ENCODE measurements around the gene PNMT.
A peak's percentile ranks its signal among the peaks of the same experiment; 100 is the strongest.

The PNMT gene

DNA sequence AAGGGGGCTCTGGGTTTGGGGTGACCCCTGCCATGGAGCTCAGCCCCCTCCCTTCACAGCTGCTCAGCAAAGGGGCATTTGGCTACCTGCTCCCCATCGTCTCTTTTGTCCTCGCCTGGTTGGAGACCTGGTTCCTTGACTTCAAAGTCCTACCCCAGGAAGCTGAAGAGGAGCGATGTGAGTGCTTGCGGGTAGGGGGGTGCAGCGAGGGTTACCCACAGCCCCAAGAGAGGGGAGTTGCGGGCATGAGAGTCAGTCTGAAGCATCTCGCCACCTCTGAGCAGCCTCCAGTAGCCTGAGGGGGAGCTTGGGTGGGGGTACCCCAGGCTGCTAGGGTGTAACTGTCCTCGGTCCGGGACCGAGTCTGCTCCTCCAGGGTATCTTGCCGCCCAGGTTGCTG, 9.9 kb upstream of the PNMT start:
- DNase-seq, result no peak

DNA sequence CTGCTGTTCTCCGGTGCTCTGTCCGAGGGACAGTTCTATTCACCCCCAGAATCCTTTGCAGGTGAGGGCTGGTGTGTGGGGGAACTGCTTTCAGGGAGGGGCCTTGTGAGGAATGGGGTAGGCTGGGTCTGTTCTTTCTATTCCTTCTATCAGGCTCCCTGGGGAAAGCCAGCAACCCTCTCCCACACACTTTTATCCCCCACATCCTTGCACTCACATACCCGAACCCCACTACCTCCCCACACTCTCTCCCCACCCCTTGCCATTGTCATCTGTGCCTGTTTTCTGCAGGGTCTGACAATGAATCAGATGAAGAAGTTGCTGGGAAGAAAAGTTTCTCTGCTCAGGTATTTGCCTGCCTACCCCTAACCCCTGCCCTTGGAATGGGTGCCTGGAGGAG, 9.5 kb upstream of the PNMT start:
- DNase-seq, result no peak

DNA sequence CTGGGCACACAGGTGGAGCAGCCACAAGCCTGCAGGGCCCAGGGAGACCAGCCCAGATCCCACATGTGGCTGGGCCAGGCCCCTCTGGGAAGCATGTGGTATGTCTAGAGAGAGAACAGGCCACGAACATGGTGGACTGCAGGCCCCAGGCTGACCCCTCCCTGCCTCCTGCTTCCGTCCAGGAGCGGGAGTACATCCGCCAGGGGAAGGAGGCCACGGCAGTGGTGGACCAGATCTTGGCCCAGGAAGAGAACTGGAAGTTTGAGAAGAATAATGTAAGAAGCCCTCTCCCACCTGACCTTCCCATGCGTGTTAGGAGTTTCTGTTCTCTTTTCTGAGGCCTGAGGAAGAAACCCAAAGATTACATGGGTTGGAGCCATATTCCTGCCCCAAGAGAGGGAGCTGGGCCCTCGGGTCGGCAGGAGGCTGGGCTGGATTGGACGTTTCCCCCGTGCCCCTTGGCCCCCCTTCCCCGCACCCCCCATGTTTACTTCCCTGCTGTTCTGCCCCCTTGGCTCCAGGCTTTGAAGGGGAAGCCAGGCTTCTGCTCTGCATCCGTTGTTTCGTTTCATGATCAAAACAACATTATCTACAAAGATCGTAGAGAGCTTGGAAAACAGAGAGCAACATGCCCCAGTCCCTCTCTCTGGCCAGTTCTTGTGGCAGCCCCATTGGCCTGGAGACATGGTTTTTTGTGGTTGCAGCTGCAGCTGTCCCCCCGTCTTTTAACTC, 8.8 kb upstream of the PNMT start:
- DNase-seq, result no peak

GRCh38 chr17:39660011-39660360, 8.3 kb upstream of the PNMT start:
- DNase-seq, result no peak

DNA sequence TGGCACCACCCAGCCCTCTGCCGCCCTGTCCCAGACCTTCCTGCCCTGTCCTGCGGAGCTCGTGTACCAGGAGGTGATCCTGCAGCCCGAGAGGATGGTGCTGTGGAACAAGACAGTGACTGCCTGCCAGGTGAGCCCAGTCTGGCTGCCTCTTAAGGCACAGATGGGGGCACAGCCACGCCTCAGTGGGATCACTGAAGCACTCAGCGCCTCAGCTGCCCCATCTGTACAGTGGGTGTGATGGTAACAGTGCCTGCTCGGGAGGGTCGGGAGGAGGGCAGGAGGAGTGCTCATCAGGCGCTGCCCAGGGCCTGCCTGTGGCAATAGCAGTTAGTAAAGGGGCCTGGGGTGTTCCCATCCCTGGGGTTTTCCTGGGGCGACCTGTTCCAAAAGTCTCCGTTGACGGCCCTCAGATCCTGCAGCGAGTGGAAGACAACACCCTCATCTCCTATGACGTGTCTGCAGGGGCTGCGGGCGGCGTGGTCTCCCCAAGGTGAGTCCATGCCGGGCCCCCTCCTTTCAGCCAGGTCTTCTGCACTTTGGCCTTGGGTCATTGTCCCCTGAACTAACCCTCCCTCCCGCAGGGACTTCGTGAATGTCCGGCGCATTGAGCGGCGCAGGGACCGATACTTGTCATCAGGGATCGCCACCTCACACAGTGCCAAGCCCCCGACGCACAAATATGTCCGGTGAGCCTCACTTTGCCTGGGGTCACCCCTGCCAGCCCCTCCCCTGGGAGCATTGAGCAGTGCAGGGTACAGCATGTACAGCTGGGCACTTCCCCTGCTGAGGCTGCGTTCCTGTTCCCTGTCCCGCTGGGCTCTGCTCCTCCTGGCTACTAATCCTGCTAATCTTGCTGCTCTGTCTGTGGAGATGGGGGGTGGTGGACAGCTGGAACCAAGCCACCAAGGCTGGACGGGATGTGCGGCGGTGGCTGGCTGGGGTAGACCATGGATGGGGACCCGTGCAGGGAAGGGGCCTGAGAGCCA, 7.6 kb upstream of the PNMT start:
- no peak for DNase-seq

DNA sequence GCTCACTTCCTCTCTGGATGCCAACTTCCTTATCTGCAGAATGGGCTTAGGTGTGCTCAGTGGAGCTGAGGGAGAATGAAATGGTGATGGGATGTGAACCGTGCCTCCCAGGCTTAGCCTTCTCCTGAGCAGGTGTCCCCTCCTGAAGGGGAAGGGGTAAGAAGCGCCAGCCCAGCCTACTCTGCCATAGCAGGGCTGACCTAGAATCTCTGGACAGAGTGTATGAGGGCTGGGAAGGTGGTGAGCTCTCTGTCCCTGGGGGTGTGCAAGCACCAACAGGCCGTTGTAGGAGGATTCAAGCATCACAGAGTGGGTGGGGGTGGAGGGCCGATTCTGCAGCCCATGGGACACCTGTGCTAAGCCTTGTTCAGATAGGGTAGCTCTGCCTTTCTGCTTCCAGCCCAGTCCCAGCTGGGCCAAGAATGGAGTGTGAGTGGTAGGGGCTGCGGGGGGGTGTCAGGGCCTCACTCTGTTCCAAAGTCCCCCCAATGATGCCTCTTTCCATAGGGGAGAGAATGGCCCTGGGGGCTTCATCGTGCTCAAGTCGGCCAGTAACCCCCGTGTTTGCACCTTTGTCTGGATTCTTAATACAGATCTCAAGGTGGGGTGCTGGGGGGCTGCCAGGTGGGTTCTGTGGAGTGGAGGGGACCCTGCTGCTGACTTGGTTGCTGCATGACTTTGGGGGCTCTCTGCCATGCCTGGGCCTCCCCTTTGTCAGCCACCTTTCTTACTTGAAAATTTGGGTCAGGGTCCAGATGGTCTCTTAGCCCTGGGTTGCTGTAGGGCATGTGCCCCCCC, 6.3 kb upstream of the PNMT start:
- DNase-seq, result no peak

DNA sequence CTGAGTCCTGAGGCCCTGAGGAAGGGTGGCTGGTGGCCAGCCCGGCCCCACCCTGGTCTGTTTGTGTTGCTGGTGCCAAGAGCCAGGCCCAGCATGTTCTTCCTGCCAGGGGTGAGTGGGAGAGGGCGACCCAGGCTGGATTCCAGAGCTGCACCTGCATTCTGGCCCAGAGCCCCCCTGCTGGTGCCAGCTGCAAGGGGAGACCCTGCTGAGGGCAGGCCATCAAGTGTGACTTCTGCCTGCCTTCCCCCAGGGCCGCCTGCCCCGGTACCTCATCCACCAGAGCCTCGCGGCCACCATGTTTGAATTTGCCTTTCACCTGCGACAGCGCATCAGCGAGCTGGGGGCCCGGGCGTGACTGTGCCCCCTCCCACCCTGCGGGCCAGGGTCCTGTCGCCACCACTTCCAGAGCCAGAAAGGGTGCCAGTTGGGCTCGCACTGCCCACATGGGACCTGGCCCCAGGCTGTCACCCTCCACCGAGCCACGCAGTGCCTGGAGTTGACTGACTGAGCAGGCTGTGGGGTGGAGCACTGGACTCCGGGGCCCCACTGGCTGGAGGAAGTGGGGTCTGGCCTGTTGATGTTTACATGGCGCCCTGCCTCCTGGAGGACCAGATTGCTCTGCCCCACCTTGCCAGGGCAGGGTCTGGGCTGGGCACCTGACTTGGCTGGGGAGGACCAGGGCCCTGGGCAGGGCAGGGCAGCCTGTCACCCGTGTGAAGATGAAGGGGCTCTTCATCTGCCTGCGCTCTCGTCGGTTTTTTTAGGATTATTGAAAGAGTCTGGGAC, 5.5 kb upstream of the PNMT start:
- no peak for DNase-seq

DNA sequence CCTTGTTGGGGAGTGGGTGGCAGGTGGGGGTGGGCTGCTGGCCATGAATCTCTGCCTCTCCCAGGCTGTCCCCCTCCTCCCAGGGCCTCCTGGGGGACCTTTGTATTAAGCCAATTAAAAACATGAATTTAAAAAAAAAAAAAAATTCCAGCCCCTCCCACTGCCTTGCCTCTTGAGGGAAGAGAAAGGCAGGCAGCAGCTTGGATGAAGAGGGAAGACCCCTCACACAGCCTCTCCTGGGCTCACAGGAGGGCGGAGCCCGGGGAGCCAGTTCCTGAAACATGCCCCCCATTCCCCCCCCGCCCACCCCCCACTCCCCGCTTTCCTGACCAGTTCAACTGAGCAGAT, 4.9 kb upstream of the PNMT start:
- DNase-seq, result no peak

DNA sequence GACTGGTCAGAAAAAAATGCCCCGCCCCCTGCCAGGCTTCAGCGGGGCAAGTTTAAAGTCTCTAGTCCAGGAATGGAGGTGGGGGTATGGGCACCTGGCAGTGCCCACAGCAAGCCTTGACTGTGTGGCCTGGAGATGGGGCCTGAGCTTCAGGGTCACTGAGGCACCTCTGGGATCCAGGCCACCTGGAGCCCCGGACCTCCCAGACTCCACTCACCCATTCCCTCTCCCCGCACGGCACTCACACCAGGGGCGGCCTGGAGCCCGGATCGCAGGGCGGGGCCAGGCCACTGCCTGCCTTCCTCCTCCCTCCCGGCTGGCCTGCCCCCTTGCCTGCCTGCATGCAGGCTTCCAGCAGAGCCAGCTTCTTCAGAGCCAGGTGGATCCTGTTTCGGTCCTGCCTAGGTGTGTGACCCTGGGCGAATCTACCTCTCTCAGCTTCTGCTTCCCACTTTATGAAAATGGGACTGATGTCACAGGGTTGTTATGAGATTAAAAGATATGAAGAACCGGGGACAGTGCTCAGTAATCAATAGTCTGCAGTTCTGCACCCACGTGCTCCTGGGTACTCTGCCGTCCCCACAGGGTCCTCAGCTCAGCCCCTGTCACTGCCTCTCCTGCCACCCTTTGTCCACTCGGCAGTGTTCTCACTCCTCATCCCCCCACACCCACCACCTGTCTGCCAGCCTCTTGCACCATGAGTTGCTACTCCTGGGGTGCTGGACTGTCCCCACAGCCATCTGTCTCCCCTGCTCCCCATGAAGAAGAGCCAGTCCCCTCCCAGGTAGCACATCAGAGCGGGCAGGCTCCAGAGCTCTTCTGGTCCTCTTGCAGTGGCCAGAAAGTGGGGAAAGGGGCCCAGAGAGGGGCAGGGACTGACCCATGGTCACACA, 4.3 kb upstream of the PNMT start:
- no peak for DNase-seq

- DNase-seq, result no peak
Observed at GRCh38 chr17:39664581-39665561, 3.4 kb upstream of the PNMT start, which contains the start of gene TCAP. TCAP (plus strand) TSS chr17:39665349; CDS start chr17:39665360, 11 bp downstream.

- peak; percentile 33 for DNase-seq
Observed at GRCh38 chr17:39665642-39666224, 2.5 kb upstream of the PNMT start.

GRCh38 chr17:39666231-39666600, 2.0 kb upstream of the PNMT start:
- no peak for DNase-seq

DNA sequence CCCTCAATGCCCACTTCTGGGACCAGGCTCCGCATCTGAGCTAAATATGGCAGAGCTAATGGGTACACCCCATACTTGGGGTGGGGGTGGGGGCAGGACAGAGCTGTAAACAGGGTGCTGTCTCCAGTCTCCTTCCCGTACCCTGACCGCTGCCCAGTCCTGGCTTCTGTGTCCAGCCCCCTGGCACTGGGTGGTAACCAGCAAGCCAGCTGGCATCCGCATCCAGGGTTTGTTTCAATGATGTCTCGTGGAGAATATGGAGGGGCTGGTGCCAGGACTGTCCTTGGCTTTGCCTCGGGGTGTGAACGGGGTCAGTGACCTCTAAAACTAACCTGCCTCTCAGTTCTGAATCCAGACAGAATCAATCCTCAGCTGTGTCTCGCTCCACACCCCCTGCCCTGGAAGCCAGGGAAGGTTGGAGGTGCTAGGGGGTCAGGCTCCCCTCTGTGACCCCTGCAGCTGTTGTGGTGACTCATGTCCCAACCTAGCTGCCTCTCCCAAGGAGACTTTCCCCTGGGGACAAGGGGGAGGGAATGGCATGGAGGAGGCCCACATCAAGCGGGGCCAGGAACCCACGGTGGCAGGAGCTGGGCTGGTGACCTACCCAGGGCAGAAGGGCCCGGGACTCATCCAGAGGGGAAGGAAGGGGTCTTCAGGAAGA, 1.5 kb upstream of the PNMT start:
- no peak for DNase-seq

DNA sequence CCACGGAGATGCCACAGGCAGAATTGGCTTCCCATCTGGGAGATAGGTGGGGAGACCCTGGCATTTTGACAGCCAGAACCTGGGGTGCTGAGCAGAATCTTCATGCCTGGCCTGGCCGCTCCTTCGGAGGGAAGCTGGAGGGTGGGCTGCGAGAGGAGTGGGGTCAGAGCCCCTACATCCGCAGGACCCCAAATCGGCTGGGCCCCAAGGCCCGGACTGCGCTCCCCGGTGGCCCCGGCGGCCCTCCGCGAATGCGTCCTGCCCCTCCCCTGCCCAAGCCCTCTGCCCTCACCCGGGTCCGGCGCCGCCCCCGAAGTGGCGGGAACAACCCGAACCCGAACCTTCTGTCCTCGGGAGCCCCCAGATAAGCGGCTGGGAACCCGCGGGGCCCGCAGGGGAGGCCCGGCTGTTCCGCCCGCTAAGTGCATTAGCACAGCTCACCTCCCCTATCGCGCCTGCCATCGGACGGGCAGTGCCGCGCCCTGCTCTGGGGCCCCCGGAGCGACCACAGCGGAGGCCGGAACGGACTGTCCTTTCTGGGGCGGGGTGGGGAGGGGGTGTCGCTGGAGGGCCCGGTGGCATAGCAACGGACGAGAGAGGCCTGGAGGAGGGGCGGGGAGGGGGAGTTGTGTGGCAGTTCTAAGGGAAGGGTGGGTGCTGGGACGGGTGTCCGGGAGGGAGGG, 850 bp upstream of the PNMT start:
- DNase-seq, result no peak

DNA sequence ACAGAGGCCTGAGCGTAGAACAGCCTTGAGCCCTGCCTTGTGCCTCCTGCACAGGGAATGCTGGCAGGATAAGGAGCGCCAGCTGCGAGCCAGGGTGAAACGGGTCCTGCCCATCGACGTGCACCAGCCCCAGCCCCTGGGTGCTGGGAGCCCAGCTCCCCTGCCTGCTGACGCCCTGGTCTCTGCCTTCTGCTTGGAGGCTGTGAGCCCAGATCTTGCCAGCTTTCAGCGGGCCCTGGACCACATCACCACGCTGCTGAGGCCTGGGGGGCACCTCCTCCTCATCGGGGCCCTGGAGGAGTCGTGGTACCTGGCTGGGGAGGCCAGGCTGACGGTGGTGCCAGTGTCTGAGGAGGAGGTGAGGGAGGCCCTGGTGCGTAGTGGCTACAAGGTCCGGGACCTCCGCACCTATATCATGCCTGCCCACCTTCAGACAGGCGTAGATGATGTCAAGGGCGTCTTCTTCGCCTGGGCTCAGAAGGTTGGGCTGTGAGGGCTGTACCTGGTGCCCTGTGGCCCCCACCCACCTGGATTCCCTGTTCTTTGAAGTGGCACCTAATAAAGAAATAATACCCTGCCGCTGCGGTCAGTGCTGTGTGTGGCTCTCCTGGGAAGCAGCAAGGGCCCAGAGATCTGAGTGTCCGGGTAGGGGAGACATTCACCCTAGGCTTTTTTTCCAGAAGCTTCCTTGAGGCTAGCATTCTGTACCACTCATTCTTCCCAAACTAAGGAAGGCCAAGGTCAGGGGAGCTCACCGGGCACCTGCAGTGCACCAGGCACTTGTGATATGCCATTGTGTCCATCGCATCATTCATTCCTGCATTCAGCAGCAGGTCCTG, 1.9 kb downstream of the PNMT start:
- DNase-seq, result no peak

DNA sequence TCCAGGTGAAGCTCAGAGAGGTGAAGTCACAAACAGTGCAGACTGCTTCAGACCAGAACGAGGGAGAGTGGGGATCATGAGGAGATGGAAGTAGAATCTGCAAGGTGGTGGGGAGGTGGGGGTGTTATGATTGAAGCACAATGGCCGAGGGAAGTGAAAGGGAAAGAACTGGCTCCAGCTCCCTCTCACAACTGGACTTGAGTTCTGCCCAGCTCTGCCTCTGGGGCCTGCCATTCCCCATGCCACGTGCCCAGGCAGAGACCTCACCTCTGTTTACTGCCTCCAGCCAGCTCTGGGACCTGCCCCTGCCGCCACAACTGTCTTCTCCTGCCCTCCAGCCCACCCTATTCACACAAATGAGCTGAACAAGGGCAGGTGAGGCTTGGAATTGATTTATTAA, 2.5 kb downstream of the PNMT start:
- no peak for DNase-seq

DNA sequence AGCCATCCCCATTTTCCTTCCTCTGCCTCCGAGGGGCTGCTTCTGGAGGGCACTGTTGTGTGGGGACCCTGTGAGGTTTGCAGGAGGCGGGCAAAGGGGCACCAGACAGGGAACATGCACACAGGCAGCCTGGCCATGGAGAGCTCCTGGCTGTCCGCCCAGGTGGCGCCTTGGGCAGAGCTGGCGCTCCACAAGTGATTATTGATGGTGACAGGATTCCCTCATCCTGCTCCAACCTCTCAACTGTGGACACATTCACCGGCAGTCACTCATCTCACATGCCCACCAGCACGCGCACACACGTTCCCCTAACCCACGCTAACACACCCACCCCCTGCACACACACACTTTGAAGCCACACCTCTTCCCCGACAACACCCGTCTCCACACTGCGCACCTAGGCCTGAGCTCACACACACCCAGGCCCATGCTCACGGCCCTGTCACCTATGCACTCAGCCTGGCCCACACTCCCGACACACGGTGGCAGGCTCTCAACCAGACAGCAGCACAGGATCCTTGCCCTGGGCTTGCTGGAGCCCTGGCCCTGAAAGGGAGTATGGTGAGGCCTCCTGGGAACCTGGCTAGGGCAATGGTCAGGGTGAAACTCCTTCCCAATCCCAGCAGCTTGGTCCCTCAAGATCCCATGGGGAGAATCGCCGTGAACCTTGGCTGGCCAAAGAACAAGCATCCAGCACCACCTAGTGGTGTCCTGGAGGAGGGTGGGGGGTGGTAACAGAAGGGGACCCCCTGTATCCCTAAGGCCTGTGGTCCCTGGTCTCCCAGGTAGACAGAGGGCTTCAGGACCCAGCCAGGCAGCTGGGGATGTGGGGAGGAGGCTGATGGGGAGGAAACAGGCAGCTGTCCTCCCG, 3.6 kb downstream of the PNMT start:
- DNase-seq, result peak; percentile 14

Measured in NCI-H1092 (cell line).